Measurements from ENCODE around the gene STK25.

The STK25 gene

DNA sequence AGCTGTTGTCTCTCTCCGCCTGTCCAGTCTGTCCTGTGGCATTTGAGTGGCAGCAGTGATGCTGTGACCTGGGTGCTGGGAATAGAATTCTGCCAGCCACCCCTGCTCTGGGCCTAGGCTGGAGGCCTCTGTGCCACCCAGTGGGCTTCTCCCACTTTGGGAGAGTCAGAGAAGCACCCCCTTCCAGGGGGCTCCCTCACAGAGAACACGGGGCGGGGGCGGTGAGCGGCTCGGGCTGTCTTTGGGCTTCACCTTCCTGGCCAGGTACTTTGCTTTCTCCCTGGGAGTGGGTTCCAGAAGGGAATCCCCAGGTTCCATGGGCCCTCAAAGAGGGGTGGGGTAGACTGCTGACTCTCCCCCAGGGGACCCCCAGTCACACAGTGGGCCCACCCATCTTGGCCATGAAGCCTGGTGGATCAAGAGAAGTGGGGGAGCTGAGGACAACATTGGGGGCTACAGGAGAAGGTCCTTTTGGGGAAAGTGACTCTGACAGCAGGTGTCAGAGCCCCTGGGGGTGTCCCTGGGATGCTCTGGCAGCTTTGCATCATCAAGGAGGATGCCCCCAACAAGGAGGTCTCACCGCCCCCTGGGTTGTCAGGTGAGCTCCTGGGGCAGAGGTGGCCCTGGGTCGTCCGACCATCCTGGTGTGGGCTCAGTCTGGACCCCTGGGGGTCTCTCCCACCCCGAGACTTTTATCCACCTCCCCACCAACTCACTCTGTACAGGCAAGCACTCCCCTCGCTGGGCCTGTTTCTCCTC is 31.4 kb upstream of the STK25 start:
- no peak for DNase-seq (ENCODE audit: low read depth)
- H3K4me3 ChIP-seq (ENCODE audit: low read length): no peak overlapping the region
- TF ChIP-seq CTCF (conservative IDR thresholded peaks at IDR 0.05; ENCODE audit: low read length): no peak

DNA sequence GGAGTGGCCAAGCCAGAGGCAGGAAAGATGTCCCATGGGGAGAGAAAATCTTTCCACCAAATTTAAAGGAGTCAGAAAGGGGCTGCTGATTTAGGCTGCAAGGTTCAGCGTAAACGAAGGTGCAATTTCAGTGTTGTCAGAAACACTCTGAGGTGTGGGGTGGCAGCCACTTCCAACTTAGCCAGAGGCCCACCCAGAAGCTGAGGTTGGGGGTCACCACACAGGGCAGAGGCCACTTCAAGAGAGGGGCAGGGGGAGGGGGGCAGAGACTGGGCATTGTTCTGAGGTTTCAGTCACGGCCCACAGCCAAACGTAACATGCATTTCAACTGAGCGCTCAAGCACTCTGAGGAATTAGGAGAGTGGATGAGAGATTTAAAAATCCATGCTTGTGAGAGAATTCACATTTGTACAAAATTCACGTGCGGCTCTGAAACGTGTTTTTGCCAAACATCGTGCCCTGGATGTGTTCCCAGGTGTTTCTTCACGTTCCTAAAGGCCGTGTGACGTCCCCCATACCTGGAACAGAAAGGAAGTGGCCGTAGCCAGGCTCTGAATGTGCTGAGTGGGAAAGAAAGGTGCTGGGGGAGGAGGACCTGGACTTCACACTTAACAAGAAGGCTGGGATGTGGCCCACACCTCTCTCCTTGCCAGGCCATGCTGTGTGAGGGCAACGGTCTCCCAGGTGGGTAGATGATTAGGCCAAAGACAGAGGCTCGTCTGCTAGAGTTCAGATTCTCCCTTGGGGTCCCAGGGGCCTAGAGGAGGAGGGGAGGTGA is 30.6 kb upstream of the STK25 start:
- no peak overlapping the region for H3K4me3 ChIP-seq (ENCODE audit: low read length)
- DNase-seq (ENCODE audit: low read depth): no peak
- TF ChIP-seq CTCF (conservative IDR thresholded peaks at IDR 0.05; ENCODE audit: low read length): no peak

DNA sequence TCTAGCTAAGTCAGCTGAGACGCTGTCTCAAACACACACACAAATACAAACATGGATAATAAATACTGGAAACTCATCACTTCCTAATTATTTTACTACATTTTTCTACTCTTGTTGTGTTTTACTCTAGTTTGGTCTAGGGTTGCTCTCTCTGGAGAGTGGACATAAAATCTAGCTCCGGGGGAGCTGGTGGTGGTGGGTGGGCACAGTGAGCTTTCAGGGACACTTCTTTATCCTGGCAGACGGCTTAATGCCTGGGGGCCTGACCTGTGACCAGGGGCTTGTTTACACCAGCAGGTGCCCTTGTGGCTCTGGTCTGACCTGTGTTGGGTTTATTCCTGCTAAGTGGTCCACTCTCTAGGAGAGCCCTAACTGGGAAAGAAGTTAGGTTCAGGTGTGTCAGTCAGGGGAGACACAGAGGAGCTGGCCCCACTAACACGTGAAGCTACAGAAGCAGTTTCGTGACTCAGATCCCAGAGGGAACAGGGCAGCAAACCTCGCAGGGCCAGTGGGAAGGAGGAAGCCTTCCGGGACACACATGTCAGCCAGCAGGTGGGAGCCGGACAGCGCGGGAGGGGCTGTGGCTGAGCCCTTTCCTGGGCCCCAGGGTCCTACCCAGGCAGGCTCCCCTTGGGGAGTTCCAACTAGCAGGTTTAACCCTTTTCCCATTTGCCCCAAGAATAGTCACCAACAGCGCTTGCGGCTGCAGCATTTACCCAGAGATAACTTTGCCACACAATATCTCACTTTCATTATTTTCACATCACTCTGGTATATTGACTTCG is 27.7 kb upstream of the STK25 start:
- DNase-seq (ENCODE audit: low read depth): no peak
- no peak overlapping the region for H3K4me3 ChIP-seq (ENCODE audit: low read length)
- no peak for TF ChIP-seq CTCF (conservative IDR thresholded peaks at IDR 0.05; ENCODE audit: low read length)

- no peak for DNase-seq (ENCODE audit: low read depth)
- no peak overlapping the region for H3K4me3 ChIP-seq (ENCODE audit: low read length)
- TF ChIP-seq CTCF (conservative IDR thresholded peaks at IDR 0.05; ENCODE audit: low read length): no peak
These were observed 26.5 kb upstream of the STK25 start for GRCh38 chr2:241534701-241535375.

DNA sequence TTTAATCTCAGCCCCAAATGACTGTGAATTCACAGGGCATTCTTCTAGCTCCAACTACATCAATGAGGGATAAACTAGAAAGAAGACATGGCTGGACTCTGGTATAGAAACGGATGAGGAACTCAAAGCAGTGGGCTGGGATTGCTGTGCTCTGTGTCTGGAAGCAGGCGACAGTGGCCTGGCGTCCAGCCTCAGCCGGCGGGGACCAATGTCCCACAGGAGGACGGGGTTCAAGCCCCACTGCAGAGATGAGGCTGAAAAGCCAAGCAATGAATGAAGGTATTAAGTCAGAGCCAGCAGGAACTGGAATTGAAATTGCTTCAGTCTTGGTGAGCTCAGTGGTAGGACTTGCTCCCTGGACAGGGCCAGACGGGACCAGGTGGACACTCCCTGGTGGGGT is 25.9 kb upstream of the STK25 start:
- no peak for DNase-seq (ENCODE audit: low read depth)
- no peak overlapping the region for H3K4me3 ChIP-seq (ENCODE audit: low read length)
- TF ChIP-seq CTCF (conservative IDR thresholded peaks at IDR 0.05; ENCODE audit: low read length): no peak

GRCh38 chr2:241532733-241533601 is 24.6 kb upstream of the STK25 start:
- H3K4me3 ChIP-seq (ENCODE audit: low read length): no peak overlapping the region
- TF ChIP-seq CTCF (conservative IDR thresholded peaks at IDR 0.05; ENCODE audit: low read length): no peak
- no peak for DNase-seq (ENCODE audit: low read depth)
